ENCODE results near the gene STAT3. TPM values are rescaled to one million over a fixed set of nuclear protein-coding genes. Genes with fewer than 3 reads are reported as not detected.

The STAT3 gene
- total RNA-seq, 1 donor: 180 TPM

GRCh38 chr17:42408061-42408460 is 19.8 kb upstream of the STAT3 start:
- no peak overlapping the region for H3K4me3 ChIP-seq (ENCODE audit: low read depth, low read length)
- DNase-seq (ENCODE audit: low read depth): peak; percentile 20
- TF ChIP-seq, protein P1, sequence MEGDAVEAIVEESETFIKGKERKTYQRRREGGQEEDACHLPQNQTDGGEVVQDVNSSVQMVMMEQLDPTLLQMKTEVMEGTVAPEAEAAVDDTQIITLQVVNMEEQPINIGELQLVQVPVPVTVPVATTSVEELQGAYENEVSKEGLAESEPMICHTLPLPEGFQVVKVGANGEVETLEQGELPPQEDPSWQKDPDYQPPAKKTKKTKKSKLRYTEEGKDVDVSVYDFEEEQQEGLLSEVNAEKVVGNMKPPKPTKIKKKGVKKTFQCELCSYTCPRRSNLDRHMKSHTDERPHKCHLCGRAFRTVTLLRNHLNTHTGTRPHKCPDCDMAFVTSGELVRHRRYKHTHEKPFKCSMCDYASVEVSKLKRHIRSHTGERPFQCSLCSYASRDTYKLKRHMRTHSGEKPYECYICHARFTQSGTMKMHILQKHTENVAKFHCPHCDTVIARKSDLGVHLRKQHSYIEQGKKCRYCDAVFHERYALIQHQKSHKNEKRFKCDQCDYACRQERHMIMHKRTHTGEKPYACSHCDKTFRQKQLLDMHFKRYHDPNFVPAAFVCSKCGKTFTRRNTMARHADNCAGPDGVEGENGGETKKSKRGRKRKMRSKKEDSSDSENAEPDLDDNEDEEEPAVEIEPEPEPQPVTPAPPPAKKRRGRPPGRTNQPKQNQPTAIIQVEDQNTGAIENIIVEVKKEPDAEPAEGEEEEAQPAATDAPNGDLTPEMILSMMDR (IDR thresholded peaks at IDR 0.05; ENCODE audit: insufficient read depth, low read depth, low read length): no peak

DNA sequence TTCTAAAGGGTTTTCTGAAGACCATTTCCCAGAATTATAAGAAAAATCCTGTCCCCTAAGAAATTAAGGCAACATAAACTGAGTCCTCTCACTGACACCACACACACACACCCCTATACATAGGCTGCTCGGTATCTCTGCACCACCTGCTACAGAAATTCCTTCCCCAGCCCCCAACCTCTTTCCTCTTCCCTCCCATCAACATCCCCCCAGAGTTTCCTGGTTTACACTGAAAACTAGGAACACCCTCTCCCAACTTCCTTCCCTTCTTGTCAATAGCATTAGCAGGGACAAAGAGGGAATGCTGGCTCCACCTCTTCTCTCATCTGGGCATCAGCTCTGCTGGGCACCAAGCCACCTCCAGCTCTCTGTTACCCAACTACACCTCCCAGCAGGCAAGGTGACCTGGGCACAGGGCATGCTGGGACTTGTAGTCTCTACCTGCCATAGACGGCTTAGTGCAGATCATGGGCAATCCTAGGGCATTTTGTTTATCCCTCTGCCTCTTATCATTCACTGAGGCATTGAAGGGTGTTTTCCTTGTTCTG is 19.1 kb upstream of the STAT3 start:
- no peak overlapping the region for H3K4me3 ChIP-seq (ENCODE audit: low read depth, low read length)
- peak; percentile 25 for DNase-seq (ENCODE audit: low read depth)
- TF ChIP-seq, protein P1 (IDR thresholded peaks at IDR 0.05; ENCODE audit: insufficient read depth, low read depth, low read length): no peak

DNA sequence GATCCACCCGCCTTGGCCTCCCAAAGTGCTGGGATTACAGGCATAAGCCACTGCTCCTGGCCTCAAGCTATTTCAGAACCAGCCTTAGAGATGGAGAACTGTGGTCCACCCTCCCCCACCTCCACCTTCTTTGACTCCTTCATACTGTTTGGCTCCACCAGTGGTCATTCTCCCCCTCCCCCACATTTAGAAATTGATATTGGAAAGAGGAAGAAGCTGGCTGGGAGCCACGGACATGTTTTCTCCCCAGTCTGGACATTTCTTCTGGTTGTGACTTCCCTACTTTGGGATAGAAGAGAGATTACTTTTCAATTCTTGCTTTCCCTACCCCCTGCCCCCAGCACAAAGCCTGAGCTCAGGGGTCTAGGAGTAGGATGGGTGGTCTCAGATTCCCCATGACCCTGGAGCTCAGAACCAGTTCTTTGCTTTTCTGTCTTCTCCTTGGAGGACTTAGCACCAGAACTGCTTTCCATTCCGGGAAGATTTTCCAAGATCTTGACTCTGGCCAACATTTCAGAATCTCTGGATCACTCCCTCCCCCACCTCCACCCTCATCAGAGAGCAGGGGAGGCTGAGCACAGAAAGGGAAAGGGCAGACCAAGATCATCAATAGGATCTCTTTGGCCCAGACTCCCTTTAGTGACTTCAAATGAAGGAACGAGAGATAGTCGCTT is 18.5 kb upstream of the STAT3 start:
- no peak for DNase-seq (ENCODE audit: low read depth)
- H3K4me3 ChIP-seq (ENCODE audit: low read depth, low read length): no peak overlapping the region
- TF ChIP-seq, protein P1 (IDR thresholded peaks at IDR 0.05; ENCODE audit: insufficient read depth, low read depth, low read length): no peak

DNA sequence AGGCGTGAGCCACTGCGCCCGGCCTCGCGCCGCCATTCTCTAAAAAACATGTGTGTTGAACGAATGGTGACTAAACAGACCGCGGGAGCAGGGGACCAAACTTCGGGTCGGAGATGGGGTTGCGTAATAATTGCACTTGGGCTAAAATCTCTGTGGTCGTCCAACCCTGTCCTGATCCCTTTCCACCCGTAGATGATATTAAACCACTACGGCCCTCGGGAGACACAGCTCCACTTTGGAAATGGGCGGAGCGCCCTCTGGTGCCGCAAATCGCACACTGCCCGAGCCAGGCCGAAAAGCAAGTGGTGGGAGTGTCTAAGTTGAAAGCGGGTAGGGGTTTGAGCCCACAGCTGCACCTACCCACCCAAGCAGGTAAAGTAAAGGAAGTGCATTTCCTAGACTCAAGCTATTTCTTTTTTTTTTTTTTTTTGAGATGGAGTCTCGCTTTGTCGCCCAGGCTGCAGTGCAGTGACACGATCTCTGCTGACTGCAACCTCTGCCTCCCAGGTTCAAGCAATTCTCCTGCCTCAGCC is 17.8 kb upstream of the STAT3 start:
- TF ChIP-seq, protein P1 (IDR thresholded peaks at IDR 0.05; ENCODE audit: insufficient read depth, low read depth, low read length): peak; percentile 84
- H3K4me3 ChIP-seq (ENCODE audit: low read depth, low read length): no peak overlapping the region
- DNase-seq (ENCODE audit: low read depth): peak; percentile 83

GRCh38 chr17:42405076-42405475 is 16.8 kb upstream of the STAT3 start:
- H3K4me3 ChIP-seq (ENCODE audit: low read depth, low read length): no peak overlapping the region
- no peak for DNase-seq (ENCODE audit: low read depth)
- TF ChIP-seq, protein P1 (IDR thresholded peaks at IDR 0.05; ENCODE audit: insufficient read depth, low read depth, low read length): no peak

- TF ChIP-seq, protein P1 (IDR thresholded peaks at IDR 0.05; ENCODE audit: insufficient read depth, low read depth, low read length): no peak
- no peak overlapping the region for H3K4me3 ChIP-seq (ENCODE audit: low read depth, low read length)
- DNase-seq (ENCODE audit: low read depth): no peak
These were observed 16.2 kb upstream of the STAT3 start for GRCh38 chr17:42404326-42405055.
